Endometrial microvascular endothelial cells (primary cell): Measurements from ENCODE around the gene NCOA7. TPM values are rescaled to one million over a fixed set of nuclear protein-coding genes. Genes with fewer than 3 reads are reported as not detected.

Experiments
- in situ Hi-C: cut with HindIII; loops from 2 replicates; pipeline ENCODE4 v1.10.0; 2017; ENCODE audit warnings: low sequenced_read_pairs, low pct_unique_long_range_greater_than_20kb; ENCODE audit errors: inconsistent ontology term
- total RNA-seq: library from RNA; depleted of rRNA; stranded (reverse); fragments of >200 nt; gene quantifications from one replicate; pipeline ENCODE4 v1.2.3, GENCODE V29; 2015; ENCODE audit errors: inconsistent ontology term

NCOA7 gene
- 25.8 TPM for total RNA-seq

- in situ Hi-C loops: no loop called here
Measured at GRCh38 chr6:125790358-125791150, at the start of gene NCOA7. Gene NCOA7, plus strand, starts transcription at chr6:125790960. Its CDS starts 24,395 bp downstream, at chr6:125815355.

DNA sequence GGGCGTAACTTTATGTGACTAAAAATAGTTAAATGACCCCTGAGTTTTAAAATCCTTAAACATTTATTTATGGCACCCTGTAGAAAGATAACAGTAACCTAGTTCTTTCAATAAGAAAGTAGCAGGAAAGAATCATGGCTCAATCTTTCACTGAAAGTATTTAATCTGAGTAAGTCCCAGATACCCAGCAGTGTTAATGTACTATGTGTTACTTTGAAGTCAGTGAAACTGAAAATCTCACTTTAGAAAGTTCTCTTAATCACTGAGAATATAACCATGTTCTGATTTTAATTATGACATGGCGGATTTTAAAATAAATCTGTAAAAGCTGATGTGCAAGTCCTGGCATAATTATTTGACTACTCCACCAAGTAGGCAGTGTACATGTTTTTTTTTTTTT, 49.4 kb upstream of the NCOA7 start:
- in situ Hi-C loops: no loop called here

DNA sequence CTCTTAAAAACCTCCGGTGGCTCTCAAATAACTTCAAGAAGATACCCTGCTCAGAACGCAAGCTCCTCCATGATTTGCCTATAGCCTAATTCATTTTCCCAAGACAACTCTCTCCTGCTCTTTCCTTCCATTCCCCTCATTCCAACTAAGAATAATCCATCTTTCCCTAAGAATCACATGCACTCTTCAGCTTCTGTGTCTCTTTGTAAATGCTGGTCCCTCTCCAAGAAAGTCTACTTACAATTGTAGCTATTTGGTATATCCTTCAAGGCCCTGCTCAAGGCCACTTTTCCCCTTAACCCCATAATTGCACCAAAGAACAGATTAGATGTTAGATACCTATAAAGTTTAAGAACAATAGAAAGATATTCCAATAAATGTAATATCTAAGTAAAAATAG, 48.7 kb upstream of the NCOA7 start:
- in situ Hi-C loops: no loop called here

DNA sequence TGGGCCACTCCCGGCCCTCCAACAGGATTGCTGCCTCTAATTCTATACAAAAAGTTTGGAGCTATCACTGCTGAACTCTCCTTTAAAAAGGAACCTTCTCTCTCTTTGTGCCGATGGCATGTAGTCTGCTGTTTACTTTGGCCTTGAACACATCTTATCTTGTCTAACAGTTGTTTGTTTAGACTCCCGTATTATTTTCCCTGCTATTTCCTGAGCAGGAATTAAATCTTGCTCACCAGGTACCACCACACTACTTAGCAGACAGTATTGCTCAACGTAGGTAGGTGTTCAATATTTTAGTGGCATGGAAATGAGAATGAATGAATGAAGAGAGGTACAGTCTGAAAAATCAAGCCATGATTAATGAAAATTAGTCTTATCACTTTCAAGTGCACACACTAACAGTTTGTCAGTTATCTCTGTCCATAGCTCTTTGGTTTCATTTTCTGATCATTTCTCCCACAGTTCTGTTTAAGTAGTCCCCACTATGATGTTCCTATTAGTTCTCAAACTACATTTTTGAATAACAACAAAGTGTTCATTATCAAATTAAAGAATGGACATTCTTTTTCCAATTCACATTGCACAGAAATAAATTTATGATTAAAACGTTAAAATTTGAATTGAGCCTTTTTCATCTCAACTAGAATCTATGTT, 48.2 kb upstream of the NCOA7 start:
- in situ Hi-C loops: no loop called here

DNA sequence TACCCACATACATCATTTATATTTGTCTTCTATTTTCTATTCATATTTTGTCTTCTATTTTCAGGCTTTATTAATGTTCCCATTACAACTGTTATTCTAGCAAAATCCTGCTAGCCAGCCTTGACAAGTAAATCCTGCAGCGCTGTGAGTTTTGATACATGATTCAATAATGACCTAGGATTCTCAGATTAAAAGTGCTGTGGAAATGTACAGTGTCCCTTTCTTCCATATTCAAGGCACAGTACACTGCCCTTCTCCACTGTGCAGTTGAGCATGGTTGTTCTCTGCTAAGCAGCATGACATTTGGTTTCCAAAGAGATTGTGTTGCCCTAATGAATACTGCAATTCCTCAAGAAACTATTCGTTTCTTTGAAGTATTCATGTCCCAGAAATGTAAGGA, 47.2 kb upstream of the NCOA7 start:
- in situ Hi-C loops: no loop called here

GRCh38 chr6:125745281-125746018, 45.3 kb upstream of the NCOA7 start:
- in situ Hi-C loops: no loop called here

GRCh38 chr6:125746019-125746414, 44.7 kb upstream of the NCOA7 start:
- in situ Hi-C loops: no loop called here

DNA sequence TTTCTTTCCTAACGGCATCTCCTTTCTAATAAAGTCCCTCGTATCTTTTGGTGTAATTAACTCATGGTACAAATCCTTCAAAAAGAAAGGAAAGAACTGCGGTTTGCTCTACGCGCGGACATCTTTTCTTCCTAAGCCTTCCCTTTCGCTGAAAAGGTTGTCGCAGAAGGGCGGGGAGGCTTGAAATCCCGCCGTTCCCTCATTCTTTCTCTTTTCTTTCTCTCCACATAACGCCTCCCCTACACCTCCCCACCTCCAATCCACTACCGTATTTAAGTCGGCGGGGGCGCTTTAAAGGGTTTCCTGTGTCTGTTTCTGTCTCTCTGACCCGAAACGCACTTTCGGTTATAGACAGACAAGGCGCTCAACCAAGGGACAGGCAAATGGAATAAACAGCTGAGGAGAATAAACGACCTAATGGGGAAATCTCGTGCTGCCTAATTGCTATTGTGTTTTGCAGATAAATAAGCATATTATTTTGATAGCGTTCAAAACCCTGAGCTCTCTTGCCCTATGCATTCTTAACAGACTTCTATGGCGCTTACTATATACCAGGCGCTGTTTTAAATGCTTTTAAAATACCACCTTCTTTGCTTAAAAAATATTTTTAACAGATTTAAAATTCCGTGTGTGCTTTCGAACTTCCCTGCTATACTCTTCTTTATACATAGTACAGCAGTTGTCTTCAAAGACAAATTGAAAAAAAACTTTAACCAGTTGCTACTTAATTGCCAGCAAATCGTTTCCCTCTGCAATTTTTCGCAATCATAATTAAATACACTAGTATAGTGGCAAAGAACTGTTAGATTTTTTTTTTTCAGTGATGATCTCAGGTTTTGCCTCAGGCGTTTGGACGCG, 43.8 kb upstream of the NCOA7 start:
- in situ Hi-C loops: no loop called here

GRCh38 chr6:125747589-125748405, 43.0 kb upstream of the NCOA7 start:
- in situ Hi-C loops: no loop called here

DNA sequence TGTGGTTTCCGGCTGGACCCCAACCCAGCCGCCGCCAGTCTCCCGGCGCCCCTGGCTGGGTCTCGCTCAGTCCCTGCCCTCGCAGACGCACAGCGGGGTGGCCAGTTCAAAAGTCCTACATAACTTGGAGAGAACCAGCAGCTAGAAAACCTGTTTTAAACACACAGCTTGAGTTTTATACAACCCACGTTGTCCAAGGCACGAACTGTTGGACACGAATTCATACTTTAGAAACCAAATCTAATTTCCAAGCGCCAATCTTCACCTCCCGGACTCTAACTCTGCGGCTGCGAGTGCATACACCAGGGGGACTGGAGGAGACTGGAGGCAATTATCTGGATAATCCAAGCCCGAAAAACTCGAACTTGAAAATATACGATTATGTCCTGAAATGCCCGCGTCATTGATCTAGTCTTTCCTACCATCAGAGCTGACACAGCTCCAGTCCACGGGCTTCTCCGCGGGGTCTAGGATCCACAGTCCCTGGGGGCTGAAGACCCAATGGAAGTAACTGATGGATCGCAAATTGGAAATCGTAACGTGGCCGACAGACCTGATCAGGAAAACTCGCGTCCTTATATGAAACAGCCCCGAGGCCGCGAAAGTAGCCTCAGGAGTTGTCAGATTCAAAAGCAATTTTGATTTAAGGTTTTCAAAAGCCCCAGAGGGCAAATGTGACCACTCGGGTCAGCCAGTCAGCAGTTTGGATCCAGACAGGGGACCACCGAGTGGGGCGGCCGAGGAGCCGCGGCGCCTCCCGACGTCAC, 42.2 kb upstream of the NCOA7 start:
- in situ Hi-C loops: no loop called here

GRCh38 chr6:125749173-125749864, 41.4 kb upstream of the NCOA7 start, which contains the start of gene HEY2:
Gene HEY2, plus strand, starts transcription at chr6:125749632. Its CDS starts 145 bp downstream, at chr6:125749777.
- in situ Hi-C loops: no loop called here

- in situ Hi-C loops: loop anchor here (5.0 kb wide), 1 partner anchor 438 kb away; no protein-coding TSS in a partner anchor
Measured at GRCh38 chr6:125749865-125750691, 40.7 kb upstream of the NCOA7 start.

DNA sequence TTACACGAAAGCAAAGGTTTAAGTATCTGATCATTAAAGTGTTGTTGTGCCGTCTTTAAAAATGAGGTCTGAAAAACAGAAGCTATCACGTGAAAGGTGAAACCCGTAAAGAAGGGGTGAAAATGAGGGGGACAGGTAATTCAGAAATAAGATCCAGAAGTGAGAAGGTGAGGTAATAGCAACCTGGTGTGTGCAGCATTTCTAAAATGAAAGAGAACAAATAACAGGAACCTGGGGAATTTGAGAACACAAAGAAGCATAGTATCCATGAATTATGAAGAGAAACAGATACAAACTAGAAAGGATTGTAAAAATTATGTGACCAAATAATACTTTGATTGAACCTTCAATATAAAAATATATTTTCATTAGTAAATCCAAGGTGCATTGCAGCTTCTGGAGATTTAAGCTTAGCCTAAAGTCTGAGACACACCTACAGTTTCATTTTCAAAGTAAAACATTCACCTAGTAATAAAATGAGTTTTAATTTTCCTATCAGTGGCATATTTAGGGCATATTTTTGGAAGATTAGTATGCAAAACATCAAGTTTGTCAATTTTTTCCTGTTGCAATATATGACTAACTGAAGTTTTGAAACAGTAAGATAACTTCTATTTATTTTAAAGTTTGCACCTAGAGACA, 39.9 kb upstream of the NCOA7 start:
- in situ Hi-C loops: loop anchor here (5.0 kb wide), 1 partner anchor 439 kb away; no protein-coding TSS in a partner anchor

- in situ Hi-C loops: loop anchor here (5.0 kb wide), 1 partner anchor 439 kb away; no protein-coding TSS in a partner anchor
Measured at GRCh38 chr6:125751334-125751916, 39.3 kb upstream of the NCOA7 start.

GRCh38 chr6:125752773-125753172, 38.0 kb upstream of the NCOA7 start:
- in situ Hi-C loops: loop anchor here (5.0 kb wide), 1 partner anchor 440 kb away; no protein-coding TSS in a partner anchor
